HG02642 (cell line): Measurements from ENCODE around the gene PLOD1.
"Not testable (repeated sequence)": the region's sequence is repeated elsewhere in the genome, so short reads cannot be mapped to it uniquely, and the experiment has no call there.

ENCODE experiments used
- ATAC-seq: cut with Tn5 transposase; IDR thresholded peaks from one replicate; pipeline ENCODE4 v1.9.1; 2021; ENCODE audit warnings: mild to moderate bottlenecking; ENCODE audit not compliant: unreplicated experiment, poor library complexity

Gene PLOD1

DNA sequence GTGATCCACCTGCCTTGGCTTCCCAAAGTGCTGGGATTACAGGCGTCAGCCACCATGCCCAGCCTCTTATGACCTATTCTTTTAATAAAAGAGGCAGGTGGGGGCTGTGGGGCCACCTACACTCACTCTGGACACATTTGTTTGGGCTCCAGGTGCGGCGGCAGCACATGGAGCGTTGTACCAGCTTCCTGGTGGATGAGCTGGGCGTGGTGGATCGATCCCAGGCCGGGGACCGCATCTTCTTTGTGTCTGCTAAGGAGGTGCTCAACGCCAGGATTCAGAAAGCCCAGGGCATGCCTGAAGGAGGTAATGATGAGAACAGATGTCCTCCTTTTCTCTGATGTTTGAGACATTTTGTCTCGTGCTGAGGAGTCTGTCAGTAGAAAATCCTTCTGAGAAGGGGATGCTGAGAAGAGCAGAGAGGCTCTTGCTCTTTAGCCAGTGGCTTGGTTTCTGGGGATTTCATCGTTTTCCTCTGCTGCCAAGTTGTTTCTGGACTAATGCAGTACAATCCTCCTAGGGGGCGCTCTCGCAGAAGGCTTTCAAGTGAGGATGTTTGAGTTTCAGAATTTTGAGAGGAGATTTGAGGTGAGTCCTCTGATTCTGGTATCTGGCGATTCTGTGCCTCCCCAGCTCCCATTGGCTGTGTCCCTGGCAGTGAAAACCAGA is 66.9 kb downstream of the PLOD1 start:
- no peak for ATAC-seq

DNA sequence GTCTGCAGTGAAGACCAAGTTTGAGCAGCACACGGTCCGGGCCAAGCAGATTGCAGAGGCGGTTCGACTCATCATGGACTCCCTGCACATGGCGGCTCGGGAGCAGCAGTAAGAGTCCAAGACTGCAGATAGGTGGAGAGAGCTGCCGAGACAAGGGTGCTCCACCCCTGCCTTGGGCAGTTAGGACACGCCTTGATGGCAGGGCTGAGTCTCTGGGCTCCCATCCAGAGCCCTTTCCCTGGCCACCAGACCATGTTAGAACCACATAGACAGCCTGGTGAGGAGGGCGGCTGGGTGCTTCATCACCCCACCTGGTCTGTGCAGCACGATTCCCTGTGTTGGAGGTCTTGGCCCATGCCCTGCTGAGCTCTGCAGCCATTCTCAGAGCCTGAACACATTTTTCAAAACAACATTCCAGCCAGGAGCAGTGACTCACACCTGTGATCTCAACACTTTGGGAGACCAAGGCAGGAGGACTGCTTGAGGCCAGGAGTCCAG is 67.5 kb downstream of the PLOD1 start:
- ATAC-seq: no peak

DNA sequence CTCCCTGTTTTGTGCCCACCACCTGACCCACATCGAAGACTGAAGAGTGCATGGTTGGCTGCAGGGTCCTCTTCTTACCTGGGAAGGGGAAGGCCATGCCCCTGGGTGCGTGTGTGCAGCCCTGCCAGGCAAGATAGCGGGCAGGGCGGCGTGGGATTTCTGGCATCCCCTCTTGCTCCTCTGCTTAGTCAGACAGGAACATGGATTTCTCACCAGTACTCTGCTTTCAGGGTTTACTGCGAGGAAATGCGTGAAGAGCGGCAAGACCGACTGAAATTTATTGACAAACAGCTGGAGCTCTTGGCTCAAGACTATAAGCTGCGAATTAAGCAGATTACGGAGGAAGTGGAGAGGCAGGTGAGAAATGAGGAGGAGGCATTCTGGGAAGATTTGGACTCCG is 69.2 kb downstream of the PLOD1 start:
- ATAC-seq: no peak

DNA sequence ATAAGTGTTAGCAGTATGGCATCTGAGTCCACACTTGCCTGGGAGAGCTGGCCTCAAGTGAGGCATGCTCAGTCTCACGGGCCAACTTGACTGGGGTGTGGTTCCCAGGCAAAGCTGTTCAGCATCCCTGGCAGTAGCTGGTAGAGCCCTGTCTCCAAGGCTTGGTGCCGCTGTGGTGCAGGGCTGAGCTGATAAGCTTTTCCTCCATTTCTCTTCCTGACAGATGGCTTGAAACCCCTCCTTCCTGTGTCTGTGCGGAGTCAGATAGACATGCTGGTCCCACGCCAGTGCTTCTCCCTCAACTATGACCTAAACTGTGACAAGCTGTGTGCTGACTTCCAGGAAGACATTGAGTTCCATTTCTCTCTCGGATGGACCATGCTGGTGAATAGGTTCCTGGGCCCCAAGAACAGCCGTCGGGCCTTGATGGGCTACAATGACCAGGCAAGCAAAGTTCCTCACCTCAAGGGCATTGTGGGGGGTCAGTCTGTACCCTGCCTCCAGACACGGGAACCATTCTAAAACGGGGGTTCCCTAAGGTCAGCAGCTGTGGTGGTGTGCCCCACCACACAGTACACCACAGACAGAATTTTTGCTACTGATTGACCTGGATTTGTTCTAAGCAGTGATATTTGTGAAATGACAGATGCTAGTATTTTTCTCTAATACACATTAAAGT is 71.1 kb downstream of the PLOD1 start:
- ATAC-seq: no peak

DNA sequence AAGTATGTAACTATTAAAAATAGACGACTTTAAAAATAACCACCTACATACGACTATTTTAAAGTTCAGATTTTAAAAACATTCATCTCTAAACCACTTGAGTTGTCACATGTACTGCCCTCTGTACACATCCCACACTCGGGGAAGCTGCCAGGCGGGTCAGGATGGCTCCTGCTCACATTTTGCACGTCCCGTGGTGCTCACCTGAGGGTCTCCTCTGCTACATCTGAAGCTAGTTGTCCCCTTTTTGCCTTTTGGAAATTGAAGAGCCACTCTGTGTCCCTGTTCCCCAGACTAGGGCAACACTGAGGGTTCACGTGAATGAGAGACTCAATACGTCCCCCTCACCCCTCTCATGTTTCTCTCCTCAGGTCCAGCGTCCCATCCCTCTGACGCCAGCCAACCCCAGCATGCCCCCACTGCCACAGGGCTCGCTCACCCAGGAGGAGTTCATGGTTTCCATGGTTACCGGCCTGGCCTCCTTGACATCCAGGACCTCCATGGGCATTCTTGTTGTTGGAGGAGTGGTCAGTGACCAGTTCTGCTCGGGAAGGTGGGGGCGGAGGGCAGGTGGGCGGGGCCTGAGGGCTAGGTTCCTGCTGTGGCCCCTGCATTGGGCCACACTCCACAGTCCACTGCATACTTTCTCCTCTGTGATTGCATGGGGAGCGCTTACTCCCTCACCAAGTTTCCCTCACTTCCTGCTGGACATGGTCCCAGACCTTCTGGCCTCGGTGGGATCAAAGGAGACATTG is 71.8 kb downstream of the PLOD1 start:
- ATAC-seq: no peak

DNA sequence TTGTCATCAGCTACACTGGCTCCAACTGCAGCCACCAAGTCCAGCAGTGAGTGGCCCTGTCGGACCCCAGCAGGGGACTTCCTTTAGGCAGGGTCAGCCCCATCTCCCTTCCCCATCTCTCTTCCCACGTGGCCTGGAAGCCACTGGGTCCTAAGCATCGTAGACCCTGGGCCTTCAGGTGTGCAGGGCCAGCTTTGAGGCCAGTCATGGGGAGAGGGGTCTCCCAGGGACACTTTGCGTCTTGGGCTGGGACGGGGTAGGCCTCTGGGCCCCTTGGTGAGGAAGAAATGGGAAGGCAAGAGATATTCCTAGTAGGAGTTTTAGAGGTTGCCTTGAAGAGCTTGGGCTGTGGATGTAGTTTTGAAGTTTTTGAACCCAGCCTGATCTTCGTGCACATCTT is 72.7 kb downstream of the PLOD1 start:
- no peak for ATAC-seq

DNA sequence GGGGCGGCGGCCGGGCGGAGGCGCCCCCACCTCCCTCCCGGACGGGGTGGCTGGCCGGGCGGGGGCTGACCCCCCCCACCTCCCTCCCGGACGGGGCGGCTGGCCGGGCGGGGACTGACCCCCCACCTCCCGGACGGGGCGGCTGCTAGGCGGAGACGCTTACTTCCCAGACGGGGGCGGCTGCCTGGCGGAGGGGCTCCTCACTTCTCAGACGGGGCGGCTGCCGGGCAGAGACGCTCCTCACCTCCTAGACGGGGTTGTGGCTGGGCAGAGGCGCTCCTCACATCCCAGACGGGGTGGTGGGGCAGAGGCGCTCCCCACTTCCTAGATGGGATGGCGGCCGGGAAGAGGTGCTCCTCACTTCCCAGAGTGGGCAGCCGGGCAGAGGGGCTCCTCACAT is 73.8 kb downstream of the PLOD1 start:
- not testable (repeated sequence) for ATAC-seq

DNA sequence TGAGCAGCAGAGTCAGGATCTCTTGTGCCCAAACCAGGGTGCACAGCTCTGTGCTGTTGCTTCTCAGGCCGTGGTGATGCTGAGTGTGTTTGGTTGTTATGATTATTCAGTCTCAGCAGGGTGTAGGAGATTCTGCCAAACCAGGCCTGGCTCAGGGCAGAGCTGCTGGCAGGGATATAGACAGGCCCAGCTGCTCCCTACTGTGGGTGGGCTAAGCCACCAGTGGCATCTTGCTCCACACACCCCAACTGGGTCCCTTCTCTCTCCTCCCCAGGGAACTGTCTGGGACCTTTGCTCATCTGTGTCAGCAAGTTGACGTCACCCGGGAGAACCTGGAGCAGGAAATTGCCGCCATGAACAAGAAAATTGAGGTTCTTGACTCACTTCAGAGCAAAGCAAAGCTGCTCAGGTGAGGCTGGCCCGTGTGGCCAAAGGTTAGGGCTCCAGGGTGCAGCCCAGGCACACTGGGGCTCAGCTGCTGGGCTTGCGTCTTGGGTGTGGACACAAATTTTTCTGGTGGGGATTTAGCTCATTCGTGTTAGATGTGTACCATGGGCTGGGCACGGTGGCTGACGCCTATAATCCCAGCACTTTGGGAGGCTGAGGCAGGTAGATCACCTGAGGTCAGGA is 74.9 kb downstream of the PLOD1 start:
- ATAC-seq: no peak

DNA sequence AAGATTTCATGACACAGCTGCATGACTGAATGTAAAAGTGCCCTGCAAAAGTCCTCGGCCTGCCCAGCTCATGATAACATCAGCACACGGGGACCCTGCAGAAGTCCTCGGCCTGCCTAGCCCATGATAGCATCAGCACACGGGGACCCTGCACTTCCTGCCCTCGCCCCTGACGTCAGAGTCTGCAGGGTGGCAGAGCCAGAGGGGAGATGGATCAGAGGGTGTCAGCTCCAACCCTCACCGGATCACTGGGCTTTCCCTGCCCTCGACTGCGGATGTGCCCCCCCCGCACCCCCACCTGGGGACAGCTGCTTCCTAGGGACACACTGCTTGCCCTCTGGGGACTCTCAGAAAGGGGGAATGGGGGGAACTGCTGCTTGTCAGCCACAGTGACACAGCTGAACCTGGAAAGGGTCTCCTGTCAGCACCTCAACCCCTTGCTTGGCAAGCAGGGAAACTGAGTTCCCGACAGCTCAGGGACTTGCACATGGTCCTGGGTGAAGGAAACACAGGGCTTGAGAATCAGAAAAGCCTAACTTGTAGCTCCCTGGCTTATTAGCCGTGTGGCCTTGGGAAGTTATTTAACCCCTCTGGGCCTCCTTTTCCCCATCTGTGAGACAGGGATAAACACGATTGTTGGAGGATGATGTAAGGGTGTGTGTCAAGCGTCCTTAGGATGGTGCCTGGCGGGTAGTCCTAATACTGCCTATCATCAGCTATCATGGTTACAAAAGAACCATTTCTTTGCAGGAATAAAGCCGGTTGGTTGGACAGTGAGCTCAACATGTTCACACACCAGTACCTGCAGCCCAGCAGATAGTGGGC is 76.4 kb downstream of the PLOD1 start:
- ATAC-seq: no peak

DNA sequence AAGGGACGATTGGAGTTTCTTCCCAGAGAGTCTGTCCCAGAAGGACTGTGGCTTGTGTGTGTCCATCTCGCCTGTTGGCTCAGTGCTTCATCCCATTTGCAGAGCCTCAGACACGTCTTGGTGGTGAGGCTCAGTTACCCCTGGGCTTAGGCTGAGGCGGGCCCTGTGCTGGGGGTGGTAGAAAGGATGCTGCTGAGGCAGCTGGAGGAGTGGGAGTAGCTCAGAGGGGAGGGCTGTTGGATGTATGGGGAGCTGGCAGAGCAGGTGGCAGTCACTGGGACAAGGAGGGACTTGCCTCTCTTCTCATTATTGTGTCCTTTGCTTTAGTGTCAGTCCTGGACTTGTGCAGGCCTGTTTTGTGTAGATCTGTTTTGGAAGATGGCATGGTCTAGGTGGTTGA is 77.5 kb downstream of the PLOD1 start:
- ATAC-seq: no peak

DNA sequence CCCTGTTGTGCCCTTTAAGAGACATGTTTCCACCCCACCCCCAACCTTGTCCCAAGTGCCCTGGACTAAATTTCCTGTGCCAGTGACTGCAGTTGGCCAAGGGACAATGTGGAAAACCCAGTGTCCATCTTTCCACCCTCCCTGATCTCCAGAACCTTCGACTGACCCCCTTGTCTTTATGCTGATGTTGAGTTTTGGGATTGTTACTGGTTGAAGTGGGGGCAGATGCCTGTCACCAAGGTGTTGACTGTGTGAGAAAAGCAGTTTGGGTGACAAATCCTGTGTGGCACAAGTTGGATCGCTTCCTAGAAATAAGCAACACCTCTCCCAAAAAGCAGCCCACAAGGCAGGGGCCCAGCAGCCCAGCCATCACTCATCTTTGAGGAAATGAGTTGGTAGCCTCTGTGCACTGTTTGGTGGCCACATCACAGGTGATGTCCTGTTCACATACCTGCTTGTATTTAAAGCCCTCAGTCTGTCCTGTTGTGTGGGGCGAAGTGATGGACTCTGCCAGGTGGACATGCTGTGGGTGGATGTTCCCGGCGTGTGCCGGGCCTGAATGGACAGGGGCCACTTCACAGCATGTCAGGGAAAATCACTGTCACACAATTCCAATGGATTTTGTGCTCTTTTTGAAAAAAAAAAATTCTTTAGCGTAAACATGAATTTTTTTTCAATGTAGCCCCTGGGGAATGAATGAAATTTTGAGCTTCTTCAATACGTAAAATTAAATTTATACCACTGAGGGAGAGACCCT is 78.2 kb downstream of the PLOD1 start:
- no peak for ATAC-seq

DNA sequence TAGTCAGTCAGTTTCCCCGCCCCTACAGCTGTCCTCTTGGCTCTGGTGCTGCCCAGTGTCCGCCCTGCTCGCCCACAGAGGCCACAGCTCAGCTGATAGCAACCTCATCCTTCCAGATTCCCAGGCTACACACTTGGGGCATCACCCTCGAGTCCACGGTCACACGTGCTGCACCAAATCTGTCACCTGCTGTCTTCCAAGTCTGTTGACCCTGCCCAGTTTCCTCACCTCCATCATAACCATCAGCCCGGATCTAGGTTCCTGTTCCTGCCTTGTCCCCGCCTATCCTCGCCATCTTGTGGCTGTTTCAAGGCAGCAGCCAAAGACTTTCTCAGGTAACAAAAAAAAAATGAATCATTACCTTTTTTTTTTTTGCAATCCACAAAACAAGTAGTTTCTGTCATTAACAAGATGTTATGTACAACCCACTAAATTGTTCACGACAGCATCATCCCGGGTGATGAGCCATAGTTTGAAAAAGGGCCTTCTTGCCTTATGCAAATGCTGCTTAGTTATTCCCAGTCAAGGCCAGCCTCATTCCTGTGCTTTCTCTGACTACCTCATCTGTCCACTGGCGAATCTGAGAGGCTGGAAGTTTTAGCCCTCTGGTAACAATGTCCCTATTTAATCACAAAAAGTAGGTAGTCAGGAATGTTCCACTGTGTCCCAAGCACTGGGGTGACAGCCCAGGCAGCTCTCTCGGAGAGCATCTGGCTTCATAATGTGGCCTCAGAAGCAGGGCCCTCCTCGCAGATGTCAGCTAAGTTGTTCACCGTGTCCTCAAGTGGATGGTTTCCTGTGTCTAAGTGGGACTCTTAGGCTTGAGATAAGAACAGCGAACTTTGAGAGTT is 79.8 kb downstream of the PLOD1 start:
- no peak for ATAC-seq

DNA sequence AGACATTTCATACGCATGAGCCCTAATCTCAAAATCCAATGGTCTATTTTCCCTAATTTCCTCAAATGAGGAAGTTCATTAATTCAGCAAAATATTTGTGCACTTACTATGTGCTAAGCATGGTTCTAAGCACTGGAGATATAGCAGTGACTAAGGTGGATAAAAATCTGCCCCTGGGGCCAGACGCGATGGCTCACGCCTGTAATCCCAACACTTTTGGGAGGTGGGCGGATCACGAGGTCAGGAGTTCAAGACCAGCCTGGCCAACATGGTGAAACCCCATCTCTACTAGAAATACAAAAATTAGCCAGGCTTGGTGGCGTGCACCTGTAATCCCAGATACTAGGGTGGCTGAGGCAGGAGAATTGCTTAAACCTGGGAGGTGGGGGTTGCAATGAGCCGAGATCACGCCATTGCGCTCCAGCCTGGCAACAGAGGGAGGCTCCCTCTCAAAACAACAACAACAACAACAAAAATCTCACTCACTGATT is 80.5 kb downstream of the PLOD1 start:
- no peak for ATAC-seq

DNA sequence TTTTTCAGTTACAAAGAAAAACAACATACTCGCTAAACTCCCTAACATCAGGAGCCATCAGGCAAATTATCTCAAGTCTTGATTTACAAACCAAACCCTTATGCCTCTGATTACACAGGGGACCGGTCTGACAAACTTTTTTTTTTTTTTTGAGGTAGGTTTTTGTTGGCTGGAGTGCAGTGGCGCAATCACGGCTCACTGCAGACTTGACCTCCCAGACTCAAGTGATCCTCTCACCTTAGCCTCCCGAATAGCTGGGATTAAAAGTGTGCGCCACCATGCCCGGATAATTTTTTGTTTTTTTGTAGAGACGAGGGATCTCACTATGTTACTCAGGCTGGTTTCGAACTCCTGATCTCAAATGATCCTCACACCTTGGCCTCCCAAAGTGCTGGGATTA is 81.0 kb downstream of the PLOD1 start:
- ATAC-seq: no peak

DNA sequence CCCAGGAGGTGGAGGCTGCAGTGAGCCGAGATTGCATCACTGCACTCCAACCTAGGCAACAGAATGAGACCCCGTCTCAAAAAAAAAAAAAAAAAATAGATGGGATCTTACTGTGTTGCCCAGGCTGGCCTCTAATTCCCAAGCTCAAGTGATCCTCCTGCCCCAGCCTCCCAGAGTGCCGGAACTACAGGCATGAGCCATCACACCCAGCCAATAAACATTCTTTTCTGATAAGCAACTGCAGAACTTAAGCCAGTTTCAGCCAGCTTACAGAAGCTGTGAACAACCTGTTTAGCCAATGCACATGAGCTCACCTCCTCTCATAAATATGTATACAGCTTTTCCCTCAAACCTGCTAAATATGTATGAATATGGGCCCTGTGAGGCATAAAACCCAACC is 81.7 kb downstream of the PLOD1 start:
- ATAC-seq: no peak

DNA sequence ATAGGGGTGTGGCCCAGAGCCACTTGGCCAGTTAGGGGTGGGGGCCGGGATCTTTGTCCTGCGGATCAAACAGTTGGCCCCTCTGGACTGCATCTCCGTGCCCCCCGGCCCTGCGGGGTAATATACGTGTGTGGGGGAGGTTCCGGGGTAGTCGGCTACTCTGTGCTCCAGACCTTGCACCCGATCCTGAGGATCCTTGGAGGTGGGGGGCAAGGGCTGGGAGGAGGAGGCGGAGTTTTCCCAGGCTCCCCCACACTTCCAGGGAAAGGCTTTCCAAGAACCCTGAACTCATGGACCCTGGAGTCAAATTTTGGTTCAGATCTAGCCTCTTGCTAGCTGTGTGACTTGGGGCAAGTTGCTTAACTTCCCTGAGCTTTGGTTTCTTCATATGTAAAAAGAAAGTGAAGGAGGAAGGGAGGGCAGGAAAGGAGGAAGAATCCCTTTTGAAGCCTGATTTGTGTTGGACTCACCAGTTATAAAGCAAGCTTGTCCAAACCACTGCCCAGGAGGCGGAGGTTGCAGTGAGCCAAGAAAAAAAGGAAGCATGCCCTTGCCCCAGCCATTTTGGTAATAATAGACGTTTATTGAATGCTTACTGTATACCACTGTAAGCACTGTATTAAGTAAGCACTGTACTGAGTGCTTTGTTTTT is 85.5 kb downstream of the PLOD1 start:
- ATAC-seq: no peak

DNA sequence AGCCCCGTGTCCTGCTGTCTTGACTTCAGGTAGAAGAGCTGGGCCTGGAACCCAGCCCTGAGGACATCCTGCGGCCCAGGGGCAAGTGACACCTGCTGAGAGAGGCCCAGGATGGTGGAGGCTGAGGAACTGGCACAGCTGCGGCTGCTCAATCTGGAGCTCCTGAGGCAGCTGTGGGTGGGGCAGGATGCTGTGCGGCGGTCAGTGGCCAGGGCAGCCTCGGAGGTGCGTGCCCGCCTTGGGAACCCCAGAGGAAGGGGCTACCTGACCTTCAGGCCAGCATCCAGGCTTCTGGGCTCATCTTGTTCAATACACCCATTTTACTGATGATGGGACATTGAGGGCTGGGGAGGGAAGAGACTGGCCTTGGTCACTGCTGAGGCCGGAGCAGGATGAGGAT is 87.1 kb downstream of the PLOD1 start:
- no peak for ATAC-seq

DNA sequence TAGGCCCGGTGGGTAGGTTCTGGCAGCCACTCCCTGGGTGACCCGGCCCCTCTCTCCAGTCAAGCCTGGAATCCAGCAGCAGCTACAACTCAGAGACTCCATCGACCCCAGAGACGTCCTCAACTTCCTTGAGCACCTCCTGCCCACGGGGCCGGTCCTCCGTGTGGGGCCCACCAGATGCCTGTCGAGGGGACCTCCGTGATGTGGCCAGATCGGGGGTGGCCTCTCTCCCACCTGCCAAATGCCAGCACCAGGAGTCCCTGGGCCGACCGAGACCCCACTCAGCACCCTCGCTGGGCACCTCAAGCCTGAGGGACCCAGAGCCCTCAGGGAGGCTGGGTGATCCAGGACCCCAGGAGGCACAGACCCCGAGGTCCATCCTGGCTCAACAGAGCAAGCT is 87.5 kb downstream of the PLOD1 start:
- no peak for ATAC-seq
